Stimulated activated CD4-positive, alpha-beta T cell treated with anti-CD3 and anti-CD28 coated beads, Interleukin-1b, Interleukin-23, amount 100 ng/mL, for 48 hours (primary cell): Measurements from ENCODE around the gene DISP3.
A peak's percentile ranks its signal among the peaks of the same experiment; 100 is the strongest.

Experiments
- DNase-seq: peaks from one replicate; pipeline ENCODE4 v3.0.0-alpha.2; 2020

Gene DISP3

DNA sequence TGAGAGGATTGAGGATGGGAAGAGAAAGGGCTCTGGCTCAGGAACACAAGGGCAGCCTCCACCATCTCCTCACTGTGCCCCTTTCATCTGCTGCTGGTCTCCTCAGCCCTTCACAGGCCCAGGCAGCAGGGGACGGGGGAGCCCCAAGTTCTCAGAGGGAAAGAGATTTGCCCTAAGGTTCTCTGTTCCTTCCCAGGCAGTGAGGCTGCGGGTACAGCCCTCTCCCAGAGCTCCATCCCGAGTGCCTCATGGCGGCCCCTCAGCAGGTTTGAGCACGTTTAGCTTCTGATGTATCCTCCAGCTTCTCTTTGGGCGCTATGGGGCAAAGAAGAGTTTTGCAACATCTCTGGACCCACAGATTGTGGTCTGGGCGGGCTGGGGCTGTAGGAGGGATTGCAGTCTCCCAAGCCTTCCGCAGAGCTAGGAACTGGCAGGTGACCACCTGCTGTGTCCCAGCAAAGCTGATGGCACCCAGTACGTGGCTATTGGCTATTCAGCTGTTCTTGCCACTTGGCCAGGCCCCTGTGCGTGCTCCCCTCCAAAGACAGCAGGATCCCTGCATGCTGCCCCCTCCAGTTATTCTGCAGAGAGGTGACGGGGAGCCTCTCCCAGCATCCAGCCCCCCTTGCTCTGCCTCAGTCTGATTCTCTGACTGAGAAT lies 10.1 kb downstream of the DISP3 start:
- DNase-seq, result no peak

DNA sequence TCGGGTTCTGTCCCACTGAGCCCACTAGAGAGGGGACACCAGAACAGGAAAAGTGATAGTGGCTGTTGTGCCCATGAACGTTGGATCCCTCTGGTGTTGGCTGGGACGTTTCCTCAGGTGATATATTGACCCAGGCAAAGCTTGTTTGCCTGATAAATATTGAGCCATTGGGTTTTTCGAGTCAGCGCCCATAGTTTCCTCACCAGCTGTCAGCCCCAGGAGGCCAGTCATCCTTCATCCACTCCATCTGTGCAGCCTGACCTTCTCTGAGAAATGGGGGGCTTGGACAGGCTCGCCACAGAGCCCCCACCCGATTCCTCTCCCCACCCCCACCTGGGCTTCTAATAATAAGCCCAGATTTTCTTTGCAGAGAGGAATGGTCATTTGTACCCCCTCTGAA lies 13.3 kb downstream of the DISP3 start:
- no peak for DNase-seq

DNA sequence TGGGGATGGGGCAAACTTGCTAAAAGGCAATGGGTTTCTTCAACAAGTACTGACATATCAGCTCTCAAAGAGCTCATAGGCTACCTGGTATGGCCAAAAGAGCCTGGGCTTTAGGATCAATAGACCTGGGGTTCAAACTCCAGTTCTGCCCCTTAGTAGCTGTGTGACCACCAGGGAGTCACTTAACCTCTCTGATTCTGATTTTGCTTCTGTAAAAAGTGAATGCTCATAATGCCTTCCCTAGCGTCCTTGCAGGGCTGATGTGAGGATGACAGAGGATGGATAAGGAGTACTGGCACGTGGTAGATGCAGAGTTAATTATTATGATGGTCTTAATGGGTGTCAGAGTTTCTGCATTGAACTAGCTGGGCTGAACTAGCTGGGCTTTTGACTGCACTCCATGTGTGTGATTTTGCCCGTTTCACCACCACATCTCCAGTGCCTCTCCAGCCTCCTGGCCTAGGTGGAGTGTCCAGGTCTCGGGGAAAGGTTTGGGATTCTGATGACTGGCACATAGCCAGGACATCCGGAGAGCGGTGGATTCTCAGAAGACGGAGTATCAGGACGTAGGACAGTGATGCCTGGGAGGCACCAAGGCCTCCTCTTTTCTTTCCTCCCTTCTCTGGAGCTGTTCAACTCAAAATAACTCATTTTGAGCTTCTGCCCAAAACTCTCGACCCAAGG lies 15.2 kb downstream of the DISP3 start:
- no peak for DNase-seq

DNA sequence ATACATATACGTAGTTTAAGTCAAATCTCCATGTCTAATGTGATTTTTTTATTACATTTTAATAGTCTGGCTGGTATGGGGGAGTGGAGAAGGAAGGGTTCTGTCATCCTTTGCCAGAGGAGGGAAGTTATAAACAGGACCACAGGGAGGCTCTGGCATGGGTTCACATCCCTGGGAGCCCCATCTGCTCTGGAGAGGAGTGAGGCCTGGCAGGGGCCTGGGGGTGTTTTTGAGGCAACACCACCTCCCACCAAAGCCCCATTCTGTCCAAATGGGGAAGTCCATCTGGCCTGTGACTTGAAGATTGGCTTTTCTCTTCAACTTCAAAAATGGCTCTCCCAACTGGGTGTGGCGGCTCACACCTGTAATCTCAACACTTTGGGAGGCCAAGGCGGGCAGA lies 15.8 kb downstream of the DISP3 start:
- DNase-seq, result no peak

DNA sequence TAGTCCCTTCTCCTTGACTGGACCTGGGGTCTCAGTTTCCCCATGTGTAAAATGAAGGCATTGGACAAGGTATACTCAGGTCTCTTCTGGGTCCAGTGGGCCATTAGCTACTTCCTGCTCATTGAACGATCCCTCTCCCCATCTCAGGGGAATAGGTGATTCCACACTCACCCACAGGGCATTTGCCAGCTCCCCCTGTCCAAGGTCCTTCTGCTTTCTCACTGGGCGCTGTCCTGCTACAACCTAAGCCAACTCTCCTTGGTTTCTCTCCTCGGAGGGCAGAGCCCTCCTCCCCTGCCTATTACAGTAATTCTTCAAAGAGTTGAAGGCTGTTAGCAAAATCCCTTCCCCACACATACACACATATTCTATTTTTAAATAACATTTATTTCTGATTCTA lies 16.6 kb downstream of the DISP3 start:
- DNase-seq, result no peak

DNA sequence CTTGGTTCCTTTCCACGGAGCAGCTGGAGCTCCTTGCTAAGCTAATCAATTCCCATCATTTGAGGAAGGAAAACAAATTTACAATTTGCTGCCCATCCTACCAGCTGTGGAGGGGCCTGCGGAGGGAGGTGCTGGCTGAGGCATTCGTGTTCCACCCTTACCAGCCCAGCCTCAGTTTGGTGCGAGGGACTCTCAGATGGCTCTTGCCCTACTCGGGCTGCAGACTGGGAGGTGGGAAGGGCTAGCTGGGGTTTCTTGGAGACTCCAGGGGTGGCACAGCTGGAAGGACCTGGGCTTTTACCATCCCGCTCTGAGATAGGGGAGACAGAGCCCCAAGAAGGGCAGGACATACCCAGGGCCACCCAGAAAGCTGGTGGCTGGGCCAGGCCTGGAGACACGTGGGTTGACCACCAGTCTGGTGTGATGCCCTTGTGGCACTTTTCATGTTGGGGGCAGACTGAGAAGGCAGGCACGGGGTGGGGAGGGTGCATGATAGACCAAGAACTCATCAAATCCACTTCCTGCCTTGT lies 17.7 kb downstream of the DISP3 start:
- no peak for DNase-seq

DNA sequence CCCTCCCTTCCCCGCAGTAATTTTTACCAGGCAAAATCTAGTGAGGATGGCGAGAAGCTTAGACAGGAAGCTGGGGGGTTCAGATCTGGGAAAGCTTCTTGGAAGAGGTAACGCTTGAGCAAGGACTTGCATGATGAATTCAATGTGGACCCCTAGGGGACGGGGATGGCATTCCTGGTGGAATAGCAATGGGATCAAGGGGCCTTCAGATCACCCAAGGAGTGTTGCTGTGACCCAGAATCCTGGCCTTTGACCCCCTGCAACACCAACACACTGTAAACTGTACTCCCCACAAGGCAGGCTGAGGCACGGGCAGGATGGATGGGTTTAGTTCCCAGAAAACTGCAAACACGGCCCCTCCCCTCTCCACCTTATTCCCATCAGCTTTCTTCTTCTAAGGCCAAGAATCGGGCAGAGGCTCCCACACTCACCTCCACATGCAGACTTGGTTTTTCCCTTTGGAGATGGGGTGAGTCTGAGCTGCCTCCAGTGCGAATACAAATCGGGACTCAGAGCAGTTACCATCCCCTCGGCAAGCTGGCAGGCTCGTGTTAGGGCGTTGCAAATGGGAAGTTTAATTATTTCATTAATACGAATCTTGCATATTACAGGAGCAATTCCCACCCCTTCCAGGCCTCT lies 20.1 kb downstream of the DISP3 start:
- no peak for DNase-seq

DNA sequence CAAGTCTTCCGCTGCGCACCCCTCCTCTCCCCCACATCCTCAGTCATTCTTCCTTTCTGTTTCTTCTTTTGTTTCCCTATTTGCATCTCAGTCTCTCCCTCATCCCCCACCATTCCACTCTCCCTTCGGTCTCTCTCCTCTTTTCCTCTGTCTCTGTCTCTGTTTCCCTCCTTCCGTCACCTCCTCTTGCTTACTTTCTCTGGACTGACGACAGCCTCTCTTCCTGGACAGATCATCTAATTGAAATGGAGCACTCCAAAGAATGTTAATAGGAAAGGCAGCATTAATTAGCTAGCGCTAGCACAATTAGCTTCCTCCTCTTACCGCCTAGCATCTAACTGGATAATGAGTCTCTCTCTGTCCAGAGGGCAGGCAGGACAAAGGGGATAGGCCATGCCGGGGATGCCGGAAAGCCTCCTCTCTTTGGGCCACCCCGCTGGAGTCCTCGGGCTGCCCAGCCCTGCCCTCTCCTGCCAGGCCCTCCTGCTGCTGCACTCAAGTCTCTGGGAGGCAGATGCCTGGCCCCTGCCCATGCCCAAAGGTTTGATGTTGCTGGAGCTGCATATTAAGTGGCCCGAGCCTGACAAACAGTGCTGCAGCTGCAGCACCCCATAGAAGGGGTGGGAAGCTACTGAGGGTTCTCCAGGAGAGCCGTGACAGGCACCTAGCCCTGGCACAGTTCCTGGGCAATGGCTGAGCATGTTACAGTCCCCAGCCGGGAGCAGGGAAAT lies 20.8 kb downstream of the DISP3 start:
- DNase-seq, result no peak

DNA sequence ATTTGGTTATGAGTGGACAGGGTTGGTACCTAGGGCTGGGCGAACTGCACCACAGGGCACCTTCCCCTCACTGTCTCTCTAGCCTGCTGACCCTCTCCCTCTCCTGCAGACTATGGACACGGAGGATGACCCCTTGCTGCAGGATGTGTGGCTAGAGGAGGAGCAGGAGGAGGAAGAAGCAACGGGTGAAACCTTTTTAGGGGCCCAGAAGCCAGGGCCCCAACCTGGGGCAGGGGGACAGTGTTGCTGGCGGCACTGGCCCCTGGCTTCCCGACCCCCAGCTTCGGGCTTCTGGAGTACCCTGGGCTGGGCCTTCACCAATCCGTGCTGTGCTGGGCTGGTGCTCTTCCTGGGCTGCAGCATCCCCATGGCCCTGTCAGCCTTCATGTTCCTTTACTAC lies 21.9 kb downstream of the DISP3 start:
- DNase-seq, result no peak

DNA sequence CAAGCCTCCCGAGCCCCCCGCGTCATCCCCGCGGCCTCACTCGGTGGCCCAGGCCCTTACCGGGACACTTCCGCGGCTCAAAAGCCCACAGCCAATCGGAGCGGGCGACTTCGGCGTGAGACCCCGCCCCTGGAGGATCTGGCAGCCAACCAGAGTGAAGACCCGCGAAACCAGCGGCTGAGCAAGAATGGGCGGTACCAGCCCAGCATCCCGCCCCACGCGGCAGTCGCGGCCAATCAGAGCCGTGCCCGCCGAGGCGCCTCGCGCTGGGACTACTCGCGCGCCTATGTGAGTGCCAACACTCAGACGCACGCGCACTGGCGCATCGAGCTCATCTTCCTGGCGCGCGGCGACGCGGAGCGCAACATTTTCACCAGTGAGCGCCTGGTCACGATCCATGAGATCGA lies 22.5 kb downstream of the DISP3 start:
- peak; percentile 7 for DNase-seq

DNA sequence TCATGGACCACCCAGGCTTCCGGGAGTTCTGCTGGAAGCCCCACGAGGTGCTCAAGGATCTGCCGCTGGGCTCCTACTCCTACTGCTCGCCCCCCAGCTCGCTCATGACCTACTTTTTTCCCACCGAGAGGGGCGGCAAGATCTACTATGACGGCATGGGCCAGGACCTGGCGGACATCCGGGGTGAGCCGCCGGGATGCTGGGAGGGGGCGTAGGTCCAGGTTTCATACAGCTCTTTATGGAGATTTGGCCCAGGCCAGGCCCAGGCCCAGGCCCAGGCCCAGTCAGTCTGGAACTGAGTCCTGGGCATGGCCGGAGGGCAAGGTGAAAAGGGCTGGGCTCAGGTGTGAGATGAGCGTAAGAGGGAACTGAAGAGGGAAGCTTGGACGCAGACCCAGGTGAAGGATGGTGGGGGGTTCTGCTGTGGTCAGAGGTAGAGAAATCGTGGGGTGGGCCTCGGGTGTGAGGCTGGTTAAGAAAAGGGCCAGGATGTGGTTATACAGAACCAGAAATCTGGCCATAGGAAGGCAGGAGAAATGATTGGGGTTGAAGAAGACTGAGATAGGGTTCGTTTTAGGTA lies 23.0 kb downstream of the DISP3 start:
- DNase-seq, result no peak

DNA sequence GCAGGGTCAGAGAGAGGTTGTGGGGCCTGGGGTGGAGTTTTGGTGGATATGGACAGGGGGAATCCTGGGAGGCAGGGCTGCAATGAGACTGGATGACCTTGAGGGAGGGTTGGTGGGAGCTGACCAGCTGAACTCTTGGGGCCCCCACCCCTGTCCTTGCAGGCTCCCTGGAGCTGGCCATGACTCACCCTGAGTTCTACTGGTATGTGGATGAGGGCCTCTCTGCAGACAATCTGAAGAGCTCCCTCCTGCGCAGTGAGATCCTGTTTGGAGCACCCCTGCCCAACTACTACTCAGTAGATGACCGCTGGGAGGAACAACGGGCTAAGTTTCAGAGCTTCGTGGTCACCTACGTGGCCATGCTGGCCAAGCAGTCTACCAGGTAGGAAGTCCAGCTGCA lies 23.6 kb downstream of the DISP3 start:
- DNase-seq, result no peak

DNA sequence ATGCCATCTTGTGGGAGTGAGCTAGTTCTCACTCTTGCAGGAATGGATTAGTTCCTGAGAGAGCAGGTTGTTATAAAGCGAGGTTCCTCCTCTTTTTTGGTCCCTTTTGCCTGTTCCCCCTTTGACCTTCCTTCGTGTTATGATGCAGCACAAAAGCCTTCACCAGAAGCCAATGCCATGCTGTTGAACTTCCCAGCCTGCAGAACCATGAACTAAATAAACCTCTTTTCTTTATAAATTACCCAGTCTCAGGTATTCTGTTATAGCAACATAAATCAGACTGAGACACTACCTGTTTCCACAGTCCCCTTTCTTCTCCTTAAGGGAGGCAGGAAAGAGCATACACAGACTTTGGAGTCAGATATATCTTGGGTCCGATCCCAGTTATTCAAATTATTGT lies 25.6 kb downstream of the DISP3 start:
- DNase-seq, result no peak

DNA sequence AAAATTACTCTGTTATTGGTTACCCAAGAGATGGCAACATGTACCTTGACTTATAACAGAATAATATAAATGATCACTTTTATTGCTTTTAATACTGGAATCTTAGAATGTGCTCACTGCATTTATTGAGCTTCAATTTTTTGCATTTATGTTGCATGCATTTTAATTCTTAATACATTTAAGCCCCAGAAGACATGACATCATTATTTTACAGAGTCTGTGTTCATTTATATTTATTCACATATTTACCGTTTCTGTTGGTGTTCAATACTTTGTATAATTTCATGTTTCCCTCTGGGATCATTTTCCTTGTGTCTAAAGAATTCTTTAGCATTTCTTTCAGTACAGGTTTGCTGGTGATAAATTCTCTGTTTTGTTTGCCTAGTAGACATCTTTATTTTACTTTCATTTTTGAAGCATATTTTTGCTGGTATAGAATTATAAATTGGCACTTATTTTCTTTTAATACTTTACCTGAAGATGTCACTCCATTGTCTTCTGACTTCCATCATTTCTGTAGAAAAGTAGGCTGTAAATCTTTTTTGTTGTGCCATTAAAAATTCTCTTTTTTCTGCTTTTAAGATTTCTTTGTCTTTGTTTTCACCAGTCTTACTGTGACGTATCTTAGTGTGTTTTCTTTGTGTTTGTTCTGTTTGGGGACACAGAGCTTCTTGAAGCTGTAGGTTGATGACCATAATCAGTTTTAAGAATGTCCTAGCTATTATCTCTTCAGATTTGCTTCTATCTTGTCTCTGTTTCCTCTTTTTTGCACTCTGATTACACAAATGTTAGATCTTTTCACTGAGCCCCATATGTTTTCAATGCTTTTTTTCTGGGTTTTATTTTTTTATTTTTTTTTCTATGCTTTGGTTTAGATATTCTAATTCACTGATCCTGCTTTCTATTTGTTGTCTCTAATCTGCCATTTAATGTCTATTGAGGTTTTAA lies 26.9 kb downstream of the DISP3 start:
- DNase-seq, result no peak

DNA sequence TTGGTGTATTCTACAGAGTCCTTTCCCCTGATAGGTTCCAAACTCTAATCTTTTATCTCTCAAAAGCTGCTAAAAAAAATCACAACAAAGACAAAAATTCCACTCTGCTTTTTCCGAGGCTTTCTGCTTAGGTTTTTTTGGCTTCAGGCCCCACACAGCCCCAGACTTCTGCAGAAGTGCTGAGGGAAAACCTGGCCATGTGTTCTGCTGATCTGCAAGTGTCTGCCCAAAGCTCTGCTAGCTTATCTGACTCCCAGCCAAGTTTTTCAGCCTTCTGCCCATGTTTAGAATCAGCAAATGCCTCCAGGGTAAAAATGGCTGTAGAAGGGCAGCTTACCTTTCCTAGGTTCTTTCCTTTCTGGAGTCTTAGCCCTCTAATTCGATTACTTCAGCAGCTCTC lies 28.4 kb downstream of the DISP3 start:
- DNase-seq, result no peak

DNA sequence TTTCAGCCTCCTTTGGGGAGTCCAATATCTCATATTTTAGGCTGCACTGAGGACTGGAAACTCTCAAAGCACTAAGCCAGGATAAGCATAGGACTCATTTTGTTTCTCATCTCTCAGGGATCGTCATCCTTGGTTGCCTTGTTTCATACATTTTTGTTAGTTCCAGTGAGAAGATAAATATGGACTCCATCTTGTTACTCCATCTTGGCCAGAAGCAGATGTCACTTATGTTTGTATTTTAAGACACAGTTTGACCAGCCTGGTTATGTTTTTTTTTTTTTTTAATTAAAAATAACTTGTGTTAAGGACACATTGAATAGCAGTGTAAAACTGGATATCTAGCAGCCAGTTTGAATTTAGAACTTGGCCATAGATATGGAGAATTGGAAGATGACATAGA lies 34.7 kb downstream of the DISP3 start:
- no peak for DNase-seq

DNA sequence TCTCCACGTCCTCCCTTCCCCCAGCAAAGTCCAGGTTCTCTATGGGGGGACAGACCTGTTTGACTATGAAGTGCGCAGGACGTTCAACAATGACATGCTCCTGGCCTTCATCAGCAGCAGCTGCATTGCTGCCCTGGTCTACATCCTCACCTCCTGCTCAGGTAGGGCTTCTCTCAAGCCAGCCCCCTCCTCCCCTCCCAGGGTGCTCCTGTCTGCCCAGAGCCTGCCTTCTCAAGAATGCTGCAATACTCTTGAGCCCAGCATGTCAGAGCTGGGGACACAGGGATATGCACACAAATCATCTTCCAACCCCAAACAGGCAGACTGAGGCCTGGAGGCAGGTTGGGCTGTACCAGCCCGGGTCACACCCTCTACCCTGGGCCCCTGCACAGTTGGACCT lies 35.4 kb downstream of the DISP3 start:
- DNase-seq, result no peak

DNA sequence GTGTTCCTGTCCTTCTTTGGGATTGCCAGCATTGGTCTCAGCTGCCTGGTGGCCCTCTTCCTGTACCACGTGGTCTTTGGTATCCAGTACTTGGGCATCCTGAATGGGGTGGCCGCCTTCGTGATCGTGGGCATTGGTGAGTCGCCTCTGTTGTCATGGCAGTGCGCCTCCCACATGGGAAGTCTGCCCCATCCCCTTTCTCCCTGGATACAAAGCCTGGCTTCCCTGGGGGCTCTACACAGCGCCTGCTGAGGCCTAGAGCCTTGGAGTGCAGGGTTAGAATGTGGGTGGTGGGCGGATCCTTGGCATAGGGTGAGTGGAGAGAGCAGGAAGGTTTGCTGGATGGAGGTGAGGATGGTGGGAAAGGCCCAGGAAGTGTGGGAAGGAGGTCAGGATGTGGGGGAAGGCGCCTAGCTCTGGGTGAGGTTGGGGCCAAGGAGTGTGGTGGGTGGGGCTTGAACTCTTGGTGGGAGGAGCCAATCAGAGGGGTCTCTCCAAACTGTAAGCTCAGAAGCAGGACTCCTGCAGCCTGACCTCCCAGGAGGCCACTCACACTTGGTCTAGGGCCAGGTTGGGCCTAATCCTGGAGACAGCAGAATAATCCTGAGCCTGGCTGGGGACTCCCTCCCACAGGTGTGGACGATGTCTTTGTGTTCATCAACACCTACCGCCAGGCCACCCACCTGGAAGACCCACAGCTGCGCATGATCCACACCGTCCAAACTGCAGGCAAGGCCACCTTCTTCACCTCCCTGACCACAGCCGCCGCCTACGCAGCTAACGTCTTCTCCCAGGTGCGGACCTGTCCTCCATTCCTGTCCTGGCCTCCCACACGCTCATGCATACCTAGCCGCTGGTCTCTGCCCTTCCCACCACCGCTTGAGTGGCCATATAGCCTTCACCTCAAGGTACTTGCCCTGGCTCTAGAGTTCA lies 36.7 kb downstream of the DISP3 start:
- DNase-seq, result no peak

DNA sequence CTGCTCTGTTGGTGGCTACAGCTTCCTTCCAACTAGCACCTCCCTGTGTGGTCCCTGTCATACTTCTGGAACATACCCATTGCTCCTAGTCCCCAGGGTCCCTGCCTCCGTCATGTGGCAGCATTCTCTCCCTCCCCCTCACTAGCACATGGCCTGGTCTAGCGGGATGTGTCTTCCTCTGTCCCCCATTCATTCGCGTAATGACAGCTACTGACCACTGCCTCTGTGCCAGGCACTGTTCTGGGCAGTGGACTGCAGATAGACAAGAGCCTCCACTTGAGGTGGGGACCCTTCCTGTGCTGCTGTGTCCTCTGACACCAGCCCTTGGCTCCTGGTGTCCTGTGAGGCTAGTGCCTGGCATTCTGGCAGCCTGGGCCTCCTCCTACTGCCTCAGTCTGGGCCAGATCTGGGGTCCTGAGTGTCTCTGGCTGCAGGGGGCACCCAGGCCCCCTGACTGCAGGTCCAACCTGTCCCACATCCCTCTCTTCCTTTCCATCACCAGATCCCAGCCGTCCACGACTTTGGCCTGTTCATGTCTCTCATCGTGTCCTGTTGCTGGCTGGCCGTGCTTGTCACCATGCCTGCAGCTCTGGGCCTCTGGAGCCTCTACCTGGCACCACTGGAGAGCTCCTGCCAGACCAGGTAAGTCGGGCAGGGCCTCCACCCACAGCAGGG lies 38.1 kb downstream of the DISP3 start:
- no peak for DNase-seq

DNA sequence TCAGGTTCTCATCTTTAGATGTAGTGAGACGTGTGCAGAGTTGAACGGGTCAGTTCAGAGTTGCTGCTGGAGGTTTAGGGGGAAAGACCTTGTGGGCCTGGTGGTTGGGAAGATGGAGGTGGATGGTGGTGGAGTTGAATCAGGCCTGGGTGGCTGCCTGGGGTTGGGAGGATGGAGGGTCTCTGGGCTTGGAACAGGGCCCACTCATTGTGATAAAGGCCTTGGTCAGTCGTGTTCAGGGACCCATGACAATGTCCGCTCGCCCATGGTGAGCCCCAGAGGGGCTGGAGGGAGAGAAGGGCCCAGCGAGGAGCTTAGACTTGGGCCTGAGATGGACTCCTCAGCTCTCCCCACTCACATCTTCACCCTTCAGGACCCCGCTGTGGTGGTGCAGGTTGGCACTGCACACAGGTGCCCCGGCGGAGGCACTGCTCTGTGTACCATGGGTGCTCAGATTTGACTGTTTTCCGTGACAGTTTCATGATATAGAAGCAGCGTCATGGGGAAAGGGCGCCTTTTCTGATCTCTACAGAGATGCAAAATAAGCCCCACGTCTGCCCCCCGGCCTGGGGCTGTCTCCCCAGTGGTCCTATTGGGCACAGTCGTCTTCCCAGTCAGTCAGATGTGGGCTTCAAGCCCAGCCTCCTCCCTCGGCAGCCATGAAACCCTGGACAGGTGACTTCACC lies 39.2 kb downstream of the DISP3 start:
- DNase-seq, result no peak
